OCI-LY1 (cell line): ENCODE data around the gene MDGA2.

Source experiments
- EZH2 ChIP-seq: fragments of 200-600 bp; sonication (generic), shearing (Covaris generic); IDR thresholded peaks from 2 replicates; pipeline ENCODE4 v1.8.0; 2017; ENCODE audit warnings: borderline replicate concordance, mixed run types, mild to moderate bottlenecking, antibody characterized with exemption, low read length, moderate library complexity, mixed read lengths
- TF ChIP-seq, protein P1 (sequence below): fragments of 200-600 bp; sonication (generic), shearing (Covaris generic); IDR thresholded peaks from 2 replicates; pipeline ENCODE4 v1.5.1; 2017; ENCODE audit warnings: mild to moderate bottlenecking, antibody characterized with exemption, low read length, moderate library complexity, mixed read lengths

DNA sequence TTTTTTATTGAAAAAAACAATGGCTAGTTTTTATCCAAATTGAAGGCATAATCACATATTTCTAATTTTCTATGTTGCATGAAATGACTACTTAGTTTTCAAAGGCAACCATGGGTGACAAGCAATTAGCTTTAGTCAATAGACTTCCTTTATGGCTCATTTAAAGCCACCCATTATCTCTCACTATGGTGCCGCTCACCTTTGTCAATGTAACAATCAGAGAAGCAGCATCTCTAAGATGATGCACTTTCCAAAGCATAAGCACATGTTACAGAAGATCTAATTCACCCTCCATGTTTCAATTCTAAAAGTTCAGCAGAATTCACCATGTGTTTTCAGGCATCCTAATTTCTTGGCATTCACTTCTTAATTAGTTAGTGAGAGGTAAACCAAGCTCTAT, 857.3 kb downstream of the MDGA2 start:
- no peak for TF ChIP-seq EZH2
- TF ChIP-seq, protein P1, sequence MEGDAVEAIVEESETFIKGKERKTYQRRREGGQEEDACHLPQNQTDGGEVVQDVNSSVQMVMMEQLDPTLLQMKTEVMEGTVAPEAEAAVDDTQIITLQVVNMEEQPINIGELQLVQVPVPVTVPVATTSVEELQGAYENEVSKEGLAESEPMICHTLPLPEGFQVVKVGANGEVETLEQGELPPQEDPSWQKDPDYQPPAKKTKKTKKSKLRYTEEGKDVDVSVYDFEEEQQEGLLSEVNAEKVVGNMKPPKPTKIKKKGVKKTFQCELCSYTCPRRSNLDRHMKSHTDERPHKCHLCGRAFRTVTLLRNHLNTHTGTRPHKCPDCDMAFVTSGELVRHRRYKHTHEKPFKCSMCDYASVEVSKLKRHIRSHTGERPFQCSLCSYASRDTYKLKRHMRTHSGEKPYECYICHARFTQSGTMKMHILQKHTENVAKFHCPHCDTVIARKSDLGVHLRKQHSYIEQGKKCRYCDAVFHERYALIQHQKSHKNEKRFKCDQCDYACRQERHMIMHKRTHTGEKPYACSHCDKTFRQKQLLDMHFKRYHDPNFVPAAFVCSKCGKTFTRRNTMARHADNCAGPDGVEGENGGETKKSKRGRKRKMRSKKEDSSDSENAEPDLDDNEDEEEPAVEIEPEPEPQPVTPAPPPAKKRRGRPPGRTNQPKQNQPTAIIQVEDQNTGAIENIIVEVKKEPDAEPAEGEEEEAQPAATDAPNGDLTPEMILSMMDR, result no peak
